HG02840 (cell line): ENCODE results near the gene HAPLN1.

ENCODE experiments used
- ATAC-seq: cut with Tn5 transposase; IDR thresholded peaks from one replicate; pipeline ENCODE4 v1.9.1; 2021; ENCODE audit warnings: mild to moderate bottlenecking, moderate library complexity, moderate number of reproducible peaks; ENCODE audit not compliant: unreplicated experiment, low FRiP score

HAPLN1 gene

GRCh38 chr5:83718936-83719495 lies 1.6 kb downstream of the HAPLN1 start:
- ATAC-seq: no peak

- ATAC-seq: peak; percentile 71
Observed at GRCh38 chr5:83718195-83718825, 2.3 kb downstream of the HAPLN1 start.

GRCh38 chr5:83715236-83716065 lies 5.2 kb downstream of the HAPLN1 start:
- ATAC-seq: no peak

- ATAC-seq: no peak
Observed at GRCh38 chr5:83714810-83715209, 5.8 kb downstream of the HAPLN1 start.

GRCh38 chr5:83711982-83712601 lies 8.6 kb downstream of the HAPLN1 start:
- ATAC-seq: no peak

GRCh38 chr5:83709973-83710372 lies 10.7 kb downstream of the HAPLN1 start:
- no peak for ATAC-seq

- ATAC-seq: no peak
Observed at GRCh38 chr5:83708170-83708569, 12.5 kb downstream of the HAPLN1 start.

GRCh38 chr5:83703059-83703458 lies 17.6 kb downstream of the HAPLN1 start:
- no peak for ATAC-seq

- no peak for ATAC-seq
Observed at GRCh38 chr5:83701886-83702285, 18.8 kb downstream of the HAPLN1 start.

- no peak for ATAC-seq
Observed at GRCh38 chr5:83689881-83690280, 30.8 kb downstream of the HAPLN1 start.

- ATAC-seq: no peak
Observed at GRCh38 chr5:83688281-83688680, 32.4 kb downstream of the HAPLN1 start.

- no peak for ATAC-seq
Observed at GRCh38 chr5:83687124-83687619, 33.5 kb downstream of the HAPLN1 start.

- no peak for ATAC-seq
Observed at GRCh38 chr5:83686251-83686650, 34.4 kb downstream of the HAPLN1 start.

GRCh38 chr5:83683836-83684235 lies 36.8 kb downstream of the HAPLN1 start:
- no peak for ATAC-seq

GRCh38 chr5:83672646-83673045 lies 48.0 kb downstream of the HAPLN1 start:
- ATAC-seq: no peak

GRCh38 chr5:83672158-83672557 lies 48.5 kb downstream of the HAPLN1 start:
- no peak for ATAC-seq

- no peak for ATAC-seq
Observed at GRCh38 chr5:83665631-83666030, 55.0 kb downstream of the HAPLN1 start.

- no peak for ATAC-seq
Observed at GRCh38 chr5:83662558-83662957, 58.1 kb downstream of the HAPLN1 start.

GRCh38 chr5:83657807-83658525 lies 62.7 kb downstream of the HAPLN1 start:
- no peak for ATAC-seq

- no peak for ATAC-seq
Observed at GRCh38 chr5:83654427-83654994, 66.1 kb downstream of the HAPLN1 start.
